Glomerular endothelial cell (primary cell): ENCODE data around the gene TIGD1. TPM values are rescaled to one million over a fixed set of nuclear protein-coding genes. Genes with fewer than 3 reads are reported as not detected.
"Not testable (repeated sequence)": the region's sequence is repeated elsewhere in the genome, so short reads cannot be mapped to it uniquely, and the experiment has no call there.

Source experiments
- DNase-seq: peaks from one replicate; pipeline ENCODE4 v3.0.0-alpha.2; 2011; ENCODE audit warnings: low read depth, low spot score; ENCODE audit errors: extremely low read depth
- total RNA-seq: library from RNA; depleted of rRNA; stranded (reverse); fragments of >200 nt; gene quantifications from 2 replicates; pipeline ENCODE4 v1.2.3, GENCODE V29; 2015

TIGD1 gene
- total RNA-seq, 1 donor from 2014 or later, result 2.4 TPM

DNA sequence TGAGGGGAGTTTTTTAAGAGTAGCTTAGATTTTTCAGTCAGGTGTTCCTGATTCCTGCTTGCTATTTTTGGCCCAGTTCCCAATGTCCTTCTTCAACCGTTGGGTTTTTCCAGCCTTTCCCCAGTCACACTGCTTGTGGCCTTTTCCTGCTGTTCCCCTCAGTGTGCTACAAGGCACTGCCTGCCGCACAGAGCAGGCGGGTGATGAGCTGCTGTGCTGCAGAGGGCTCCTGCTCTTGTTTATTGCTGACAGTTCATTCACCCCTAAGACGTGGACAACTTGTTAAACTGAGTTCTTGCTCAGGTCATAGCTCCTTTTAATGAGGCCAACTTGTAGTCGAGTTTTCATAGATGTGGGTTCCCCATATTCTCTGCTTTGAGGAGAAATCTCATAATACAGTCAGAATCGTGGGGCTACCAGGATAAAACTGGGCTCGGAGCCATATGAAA is 20.7 kb upstream of the TIGD1 start:
- DNase-seq, result no peak

DNA sequence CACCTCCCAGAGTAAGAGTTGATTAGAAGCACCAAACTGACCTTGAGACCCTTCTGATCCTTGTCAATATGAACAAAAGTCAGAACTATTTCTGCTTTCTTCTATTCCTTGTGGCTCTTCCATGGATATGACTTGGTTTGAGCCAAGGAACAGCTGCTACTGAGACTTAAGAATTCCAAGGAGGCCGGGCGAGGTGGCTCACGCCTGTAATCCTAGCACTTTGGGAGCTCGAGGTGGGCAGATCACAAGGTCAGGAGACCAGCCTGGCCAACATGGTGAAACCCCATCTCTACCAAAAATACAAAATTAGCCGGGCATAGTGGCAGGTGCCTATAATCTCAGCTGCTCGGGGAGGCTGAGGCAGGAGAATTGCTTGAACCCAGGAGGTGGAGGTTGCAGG is 20.1 kb upstream of the TIGD1 start:
- DNase-seq, result not testable (repeated sequence)

DNA sequence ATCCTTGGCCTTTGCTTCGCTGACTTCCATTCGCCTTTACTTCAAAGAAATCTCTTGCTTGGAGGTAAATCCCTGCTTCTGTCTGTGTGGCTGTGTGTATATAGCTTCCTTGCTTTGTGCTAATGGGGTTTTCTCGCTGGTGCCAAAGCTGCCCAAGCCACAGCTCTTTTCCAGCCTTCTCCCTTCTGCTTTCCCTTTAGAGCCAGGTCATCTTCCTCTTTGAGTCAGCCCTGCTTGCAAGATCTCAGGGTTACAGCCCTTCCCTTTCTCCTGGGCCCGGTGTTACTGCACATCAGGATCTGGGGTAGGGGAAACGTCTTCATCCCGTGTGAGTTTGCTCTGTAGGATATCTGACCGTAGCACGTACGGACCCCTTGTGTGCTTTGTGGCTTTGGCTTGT is 19.2 kb upstream of the TIGD1 start:
- no peak for DNase-seq

DNA sequence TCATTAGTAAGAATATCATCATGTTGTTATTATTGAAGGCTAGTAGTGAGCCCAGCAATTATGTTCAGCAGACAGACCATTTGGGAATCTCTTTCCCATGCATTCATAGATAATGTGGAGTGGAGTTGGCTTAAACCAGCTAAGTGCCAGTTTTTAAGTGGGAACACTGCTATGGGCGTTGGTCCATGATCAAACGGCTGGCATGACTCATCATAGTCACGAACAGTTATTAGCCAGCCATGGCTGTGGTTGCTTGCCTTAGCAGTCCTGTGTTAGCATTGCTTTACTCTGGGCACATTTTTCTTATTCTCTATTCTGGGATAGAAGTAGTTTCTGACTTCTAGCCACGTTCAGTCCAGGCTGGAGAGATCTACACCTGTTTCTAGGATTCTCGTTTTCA is 17.8 kb upstream of the TIGD1 start:
- no peak for DNase-seq

DNA sequence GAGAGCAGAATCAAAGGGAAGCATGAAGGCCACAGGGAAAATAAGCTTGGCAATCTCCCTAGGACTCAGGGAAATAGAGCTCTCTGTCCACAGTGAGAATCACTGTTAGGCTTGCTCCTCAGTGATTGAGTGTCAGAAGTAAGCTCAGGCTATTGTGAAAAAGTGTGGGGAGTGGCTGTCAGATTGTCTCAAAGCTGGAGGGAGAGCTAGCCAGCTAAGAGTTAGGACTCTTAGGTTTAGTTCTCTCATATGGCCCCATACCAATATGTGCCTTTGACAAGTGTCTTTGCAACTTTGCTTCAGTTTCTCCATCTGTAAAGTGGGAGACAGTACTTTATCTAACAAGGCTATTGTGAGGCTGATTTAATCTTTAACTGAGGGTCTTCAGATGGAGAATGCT is 17.4 kb upstream of the TIGD1 start:
- no peak for DNase-seq

DNA sequence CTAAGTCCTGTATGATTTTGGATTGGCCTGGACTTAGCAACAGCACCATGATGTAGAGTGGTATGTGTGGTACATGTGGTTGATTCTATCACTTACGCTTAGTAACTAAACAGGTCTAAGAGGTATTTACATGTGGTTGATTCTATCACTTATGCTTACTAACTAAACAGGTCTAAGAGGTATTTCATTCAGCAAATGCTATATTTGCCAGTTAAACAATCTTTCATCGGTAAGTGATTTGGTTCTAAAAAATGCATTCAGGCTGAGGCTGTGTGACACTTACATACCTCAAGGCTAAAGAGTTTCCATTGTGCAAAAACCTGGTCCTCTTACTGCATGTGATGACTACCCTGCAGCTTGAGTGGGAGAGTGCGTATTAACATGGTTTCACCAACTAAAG is 13.2 kb upstream of the TIGD1 start:
- DNase-seq, result no peak

DNA sequence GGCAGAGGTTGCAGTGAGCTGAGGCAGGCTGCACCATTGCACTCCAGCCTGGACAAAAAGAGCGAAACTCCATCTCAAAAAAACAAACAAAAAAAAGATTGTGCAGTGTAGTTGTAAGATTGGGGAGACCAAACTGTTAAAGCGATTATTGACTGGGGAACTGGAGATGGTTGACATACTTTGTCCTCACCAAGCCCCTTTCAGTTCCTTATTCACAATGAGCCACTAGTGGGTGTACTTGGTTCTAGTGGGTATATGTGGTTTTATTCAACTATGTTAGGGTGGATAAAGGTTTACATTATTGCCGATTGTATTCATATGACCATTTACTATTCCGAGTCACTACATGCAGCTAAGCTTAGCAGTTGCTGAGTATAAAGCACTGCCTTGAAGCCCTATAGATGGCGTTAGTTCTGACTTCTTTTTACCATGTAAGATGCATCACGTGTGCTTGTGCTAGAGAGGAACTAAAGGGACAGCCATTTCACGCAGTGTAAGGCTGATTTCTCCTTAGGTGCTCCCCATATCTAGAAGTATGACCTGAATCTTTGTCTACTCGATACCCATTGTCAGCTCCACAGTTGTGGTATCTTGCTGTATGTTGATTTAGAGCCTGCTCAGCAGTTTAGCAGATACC is 12.3 kb upstream of the TIGD1 start:
- DNase-seq, result no peak

DNA sequence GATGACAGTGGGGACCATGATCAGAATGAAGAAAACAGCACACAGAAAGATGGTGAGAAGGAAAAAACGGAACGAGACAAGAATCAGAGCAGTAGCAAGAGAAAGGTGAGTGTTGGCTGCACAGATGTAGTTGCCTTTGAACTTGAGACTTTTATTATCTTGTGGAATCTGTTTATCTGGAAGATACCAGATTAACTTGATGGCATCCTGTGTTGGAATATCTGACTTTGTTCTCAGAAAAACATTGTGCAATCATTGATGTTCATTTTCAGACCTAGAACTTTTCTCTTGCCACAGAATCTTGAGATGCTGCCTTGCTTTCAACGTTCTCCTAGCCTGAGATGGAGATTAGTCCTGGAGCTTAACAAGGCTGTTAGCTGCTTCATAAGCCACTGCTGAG is 6.1 kb upstream of the TIGD1 start:
- DNase-seq, result no peak

DNA sequence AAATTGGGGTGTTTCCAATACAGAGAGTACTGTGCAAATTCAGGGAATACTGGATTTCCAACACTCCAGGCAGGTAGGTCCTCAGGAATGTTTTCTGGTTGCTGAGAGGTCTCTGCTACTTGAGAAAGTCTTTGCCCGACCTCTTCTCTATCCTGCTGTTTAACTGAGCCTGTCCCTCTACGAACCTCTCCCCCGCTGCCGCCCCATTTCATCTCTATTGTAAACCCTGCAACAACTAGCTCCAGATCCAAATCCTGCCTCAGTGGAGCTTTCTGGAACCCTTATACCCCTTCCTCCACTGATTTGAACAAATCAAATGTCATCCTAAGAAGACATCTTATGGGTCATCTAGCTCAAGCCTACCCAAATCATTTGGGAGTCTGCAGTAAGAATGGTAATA is 1.4 kb upstream of the TIGD1 start:
- no peak for DNase-seq

DNA sequence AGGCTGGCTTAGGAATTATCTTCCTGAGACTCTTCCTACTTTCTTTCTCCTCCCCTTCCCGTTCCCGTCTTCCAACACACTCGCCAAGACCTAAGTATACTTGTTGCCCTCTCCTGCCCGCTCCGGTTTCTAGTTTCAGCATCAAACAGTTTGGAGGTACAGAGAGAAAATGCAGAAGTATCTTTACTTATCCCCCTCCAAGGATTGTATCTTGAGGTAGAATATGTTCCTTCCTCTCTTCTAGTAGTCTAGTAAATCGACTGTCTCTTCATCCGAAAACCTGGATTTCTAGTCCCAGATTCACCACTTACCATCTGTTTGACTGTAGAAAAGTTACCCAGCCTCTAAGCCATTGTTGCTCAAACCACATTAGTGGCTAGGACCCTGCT is 887 bp upstream of the TIGD1 start:
- no peak for DNase-seq

DNA sequence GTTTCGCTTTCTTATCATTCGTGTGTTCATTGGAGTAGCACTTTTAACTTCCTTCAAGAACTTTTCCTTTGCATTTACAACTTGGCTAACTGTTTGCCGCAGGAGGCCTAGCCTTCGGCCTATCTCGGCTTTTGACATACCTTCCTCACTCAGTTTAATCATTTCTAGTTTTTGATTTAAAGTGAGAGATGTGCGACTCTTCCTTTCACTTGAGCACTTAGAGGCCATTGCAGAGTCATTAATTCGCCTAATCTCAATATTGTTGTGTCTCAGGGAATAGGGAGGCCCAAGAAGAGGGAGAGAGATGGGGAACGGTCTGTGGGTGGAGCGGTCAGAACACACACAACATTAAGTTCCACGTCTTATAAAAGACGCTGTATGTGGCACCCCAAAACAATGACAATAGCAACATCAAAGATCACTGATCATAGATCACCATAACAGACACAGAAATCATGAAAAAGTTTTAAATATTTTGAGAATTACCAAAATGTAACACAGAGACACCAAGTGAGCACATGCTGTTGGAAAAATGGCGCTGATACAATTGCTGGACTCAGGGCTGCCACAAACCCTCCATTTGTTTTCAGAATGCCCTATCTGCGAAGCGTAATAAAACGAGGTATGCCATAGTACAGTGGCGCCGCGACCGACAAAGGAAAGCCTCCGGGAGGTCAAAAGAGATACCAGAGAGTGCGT is 553 bp downstream of the TIGD1 start:
- DNase-seq, result no peak

DNA sequence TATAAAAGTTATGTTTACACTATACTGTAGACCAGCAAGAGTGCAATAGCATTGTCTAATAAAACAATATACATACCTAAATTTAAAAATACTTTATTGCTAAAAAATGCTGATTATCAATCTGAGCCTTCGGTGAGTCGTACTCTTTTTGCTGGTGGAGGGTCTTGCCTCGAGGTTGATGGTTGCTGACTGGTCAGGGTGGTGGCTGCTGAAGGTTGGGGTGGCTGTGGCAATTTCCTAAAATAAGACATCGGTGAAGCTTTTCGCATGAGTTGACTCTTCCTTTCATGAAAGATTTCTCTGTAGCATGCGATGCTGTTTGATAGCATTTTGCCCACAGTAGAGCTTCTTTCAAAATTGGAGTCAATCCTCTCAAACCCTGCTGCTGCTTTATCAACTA is 2.4 kb downstream of the TIGD1 start:
- DNase-seq, result no peak

DNA sequence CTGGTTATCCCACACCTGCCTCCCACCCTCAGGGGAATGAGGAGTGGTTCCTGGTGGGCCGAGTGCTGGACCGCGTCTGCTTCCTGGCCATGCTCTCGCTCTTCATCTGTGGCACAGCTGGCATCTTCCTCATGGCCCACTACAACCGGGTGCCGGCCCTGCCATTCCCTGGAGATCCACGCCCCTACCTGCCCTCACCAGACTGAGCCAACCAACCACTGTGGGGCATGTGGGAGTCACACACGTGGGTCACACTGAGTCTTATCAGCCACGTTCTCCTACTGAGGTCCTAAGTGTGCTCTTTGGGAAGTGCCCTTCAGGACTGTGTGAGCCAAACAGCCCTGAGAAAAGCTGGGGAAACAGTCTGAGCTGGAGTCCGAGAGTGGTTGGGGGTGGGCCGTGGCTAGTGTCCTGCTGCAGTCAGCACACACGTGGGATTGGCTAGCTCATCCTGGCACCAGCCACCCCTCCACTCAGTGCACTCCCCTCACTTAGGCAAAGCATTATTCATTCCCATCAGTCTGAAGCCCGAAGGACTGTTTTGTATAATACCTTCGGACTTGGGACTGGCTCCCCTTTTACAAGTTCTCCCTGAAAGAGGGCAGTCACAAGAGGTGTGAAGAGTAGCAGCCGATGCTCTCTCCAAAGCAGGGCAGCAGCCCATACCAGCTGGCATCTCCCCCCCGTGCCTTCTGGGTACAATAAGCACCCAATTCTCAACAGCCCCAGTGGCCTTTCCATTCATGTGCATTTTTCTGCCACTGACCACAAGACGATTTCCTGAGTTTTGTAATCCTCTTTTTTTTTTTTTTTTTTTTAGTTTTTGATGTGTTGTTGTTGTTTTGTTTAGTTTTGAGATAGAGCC is 4.6 kb downstream of the TIGD1 start:
- DNase-seq, result no peak

DNA sequence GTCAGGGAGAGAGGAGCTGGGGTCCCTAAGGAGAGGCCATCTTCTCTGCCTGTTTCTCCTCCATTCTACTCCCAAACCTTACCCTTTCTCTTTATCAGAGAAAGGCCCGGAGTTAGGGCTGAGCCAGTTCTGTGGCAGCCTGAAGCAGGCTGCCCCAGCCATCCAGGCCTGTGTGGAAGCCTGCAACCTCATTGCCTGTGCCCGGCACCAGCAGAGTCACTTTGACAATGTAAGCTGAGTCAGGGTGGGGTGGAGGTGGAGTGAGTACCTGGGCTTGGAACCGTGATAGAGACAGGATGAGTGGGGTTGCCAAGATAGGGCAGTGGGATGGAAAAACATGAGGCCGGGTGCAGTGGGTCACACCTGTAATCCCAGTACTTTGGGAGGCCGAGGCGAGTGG is 5.7 kb downstream of the TIGD1 start:
- no peak for DNase-seq

DNA sequence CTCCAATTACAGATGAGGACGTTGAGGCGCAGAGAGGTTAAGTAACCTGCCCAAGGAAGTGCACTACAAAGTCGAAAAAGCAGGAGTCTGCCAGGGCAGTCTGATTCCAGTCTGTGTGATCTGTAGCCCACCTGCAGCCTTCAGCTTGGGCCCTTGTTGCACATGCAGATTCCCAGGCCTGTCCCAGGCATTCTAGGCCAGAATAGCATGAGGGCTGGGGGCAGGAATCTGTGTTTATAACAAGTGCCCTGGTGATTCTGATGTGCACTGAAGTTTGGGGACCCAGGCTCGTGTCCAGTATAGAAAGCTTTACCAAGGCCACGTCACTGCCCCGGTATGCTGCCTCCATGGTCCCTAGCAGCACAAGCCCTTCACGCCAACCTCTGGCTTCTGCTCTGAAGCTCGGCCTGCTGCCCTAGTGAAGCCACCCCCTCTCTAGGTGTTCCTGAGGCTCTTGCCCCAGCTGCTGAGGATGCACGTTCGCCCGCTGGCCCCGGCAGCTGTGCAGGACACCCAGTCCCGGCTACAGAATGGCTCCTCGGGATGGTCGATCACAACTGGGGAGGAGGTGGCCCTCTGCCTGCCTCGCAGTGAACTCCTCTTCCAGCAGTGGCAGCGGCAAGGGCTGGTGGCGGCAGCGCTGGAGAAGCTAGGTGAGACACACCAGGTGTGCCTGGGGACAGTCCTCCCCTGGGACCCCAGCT is 6.3 kb downstream of the TIGD1 start:
- no peak for DNase-seq

DNA sequence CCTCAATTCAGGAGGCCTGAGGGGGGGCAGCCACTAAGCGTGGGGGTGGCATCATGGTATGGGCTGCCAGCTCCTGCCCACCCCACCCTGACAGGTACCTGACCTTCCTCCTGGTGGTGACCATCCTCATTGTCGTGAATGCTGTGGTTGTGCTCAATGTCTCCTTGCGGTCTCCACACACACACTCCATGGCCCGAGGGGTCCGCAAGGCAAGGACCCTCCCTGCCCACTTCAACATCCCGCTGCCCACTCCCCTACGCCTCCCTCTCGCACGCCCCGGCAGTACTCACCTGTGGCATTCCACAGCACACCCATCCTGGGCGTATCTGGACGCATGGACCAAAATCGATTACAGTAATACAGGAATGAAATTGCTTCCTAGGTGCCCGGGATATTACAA is 6.9 kb downstream of the TIGD1 start:
- DNase-seq, result no peak

DNA sequence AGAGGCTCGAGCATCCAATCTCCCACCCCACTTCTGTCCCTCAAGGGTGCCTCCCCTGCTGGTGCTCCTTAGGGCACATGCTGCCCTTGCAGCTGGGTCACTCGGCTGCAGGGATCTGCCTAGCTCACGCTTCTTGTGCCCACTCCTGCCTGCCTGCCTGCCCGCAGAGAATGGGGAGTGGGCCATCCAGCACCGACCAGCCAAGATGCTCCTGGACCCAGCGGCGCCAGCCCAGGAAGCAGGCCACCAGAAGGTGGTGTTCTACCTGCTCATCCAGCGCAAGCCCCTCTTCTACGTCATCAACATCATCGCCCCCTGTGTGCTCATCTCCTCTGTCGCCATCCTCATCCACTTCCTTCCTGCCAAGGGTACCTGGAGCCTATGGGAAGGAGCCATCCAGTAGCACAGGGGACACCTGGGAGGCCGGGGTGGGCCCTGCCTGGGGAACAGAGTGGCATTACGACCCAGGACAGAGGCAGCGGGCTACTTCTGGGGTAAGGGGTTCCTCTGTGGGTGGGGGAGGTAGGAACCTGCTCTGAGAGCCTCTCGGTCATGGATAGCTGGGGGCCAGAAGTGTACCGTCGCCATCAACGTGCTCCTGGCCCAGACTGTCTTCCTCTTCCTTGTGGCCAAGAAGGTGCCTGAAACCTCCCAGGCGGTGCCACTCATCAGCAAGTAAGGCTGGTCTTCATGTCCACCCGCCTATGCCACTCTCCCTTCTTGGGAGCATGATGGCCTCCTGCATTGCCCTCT is 7.5 kb downstream of the TIGD1 start:
- DNase-seq, result no peak

DNA sequence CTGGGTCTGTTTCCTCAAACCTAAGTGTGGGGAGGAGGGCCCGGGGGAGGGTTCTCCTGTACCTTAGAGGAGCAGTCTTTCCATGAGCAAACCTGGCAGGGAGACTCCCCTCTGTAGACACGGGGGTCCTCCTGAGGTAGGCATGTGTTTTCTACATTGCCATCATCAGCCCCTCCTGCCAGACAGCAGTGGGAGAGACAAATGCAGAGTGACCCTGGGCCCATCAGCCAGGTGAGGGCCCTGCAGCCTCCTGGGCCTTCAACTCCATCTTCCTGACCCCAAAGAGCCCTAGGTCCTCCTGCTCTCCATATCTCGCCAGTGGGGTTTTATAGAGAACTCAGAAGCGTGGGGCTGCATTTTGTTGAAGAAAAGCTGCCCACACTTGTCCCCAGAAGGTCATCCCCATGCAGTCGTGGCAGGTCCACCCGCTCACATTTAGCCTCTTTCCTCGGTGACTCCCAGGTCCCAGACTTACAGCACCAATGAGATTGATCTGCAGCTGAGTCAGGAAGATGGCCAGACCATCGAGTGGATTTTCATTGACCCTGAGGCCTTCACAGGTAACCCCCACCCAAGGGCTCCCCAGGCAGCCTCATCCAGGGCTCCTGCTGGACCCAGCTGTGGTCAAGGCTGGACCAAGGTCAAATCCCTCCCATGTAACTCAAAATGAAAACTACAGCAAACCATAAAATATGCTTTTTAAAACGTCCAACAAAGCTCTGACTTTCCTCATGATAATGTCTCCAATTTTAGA is 8.2 kb downstream of the TIGD1 start:
- no peak for DNase-seq

DNA sequence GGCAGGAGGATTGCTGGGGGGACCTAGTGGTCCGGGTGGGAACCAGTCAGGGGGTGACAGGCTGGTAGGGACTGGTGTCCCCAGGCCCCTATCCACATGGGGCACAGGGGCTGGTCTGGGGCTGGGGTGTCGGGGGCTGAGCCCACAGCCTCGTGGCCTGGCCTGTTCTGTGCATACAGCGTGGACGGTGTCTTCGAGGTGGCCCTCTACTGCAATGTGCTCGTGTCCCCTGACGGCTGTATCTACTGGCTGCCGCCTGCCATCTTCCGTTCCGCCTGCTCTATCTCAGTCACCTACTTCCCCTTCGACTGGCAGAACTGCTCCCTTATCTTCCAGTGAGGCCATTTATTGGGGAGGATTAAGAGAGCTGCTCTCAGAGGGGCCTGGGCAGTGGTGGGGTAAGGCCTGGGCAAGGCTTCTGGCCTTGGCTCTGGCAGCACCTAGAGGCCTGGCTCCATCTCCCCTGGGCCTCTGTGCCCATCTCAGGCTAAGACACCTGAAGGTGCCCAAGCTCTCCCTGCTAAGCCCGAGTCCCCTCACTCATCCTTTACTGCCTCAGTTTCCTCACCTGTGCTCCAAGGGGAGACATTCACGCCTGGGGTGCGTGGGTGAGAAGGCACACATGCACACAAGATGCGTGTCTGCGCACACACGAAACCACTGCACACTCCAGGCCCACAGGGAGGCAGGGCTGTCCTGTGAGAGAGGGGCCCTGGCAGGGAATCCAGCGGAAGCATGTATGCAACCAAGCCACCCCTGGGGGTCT is 9.0 kb downstream of the TIGD1 start:
- DNase-seq, result no peak
